Neural cell (in vitro differentiated cells): ENCODE data around the gene KCNJ10. TPM values are rescaled to one million over a fixed set of nuclear protein-coding genes. Genes with fewer than 3 reads are reported as not detected.

ENCODE experiments used
- H2AFZ ChIP-seq: fragments of 200-600, 300-800 bp; sonication (generic), shearing (Covaris generic); 2 replicates; pipeline ENCODE4 v1.6.0; 2014; ENCODE audit warnings: low read depth, mild to moderate bottlenecking, antibody characterized with exemption, low read length, moderate library complexity
- H3F3A ChIP-seq: fragments of 200-600 bp; shearing (Covaris generic); 2 replicates; pipeline ENCODE4 v1.6.1; 2016; ENCODE audit warnings: mild to moderate bottlenecking, moderate library complexity, mixed read lengths, antibody characterized with exemption, low read length; ENCODE audit not compliant: insufficient read depth, poor library complexity, severe bottlenecking
- H3K27ac ChIP-seq: fragments of 200-600, 300-800 bp; sonication (generic), shearing (Covaris generic); 2 replicates; pipeline ENCODE4 v1.5.1; 2014; ENCODE audit warnings: mild to moderate bottlenecking, low read length, moderate library complexity
- H3K27me3 ChIP-seq: fragments of 300-800, 200-600 bp; sonication (generic), shearing (Covaris generic); 2 replicates; pipeline ENCODE4 v1.6.0; 2014; ENCODE audit warnings: mild to moderate bottlenecking, low read depth, low read length, moderate library complexity; ENCODE audit not compliant: insufficient read depth
- H3K36me3 ChIP-seq: fragments of 300-800, 200-600 bp; sonication (generic), shearing (Covaris generic); 2 replicates; pipeline ENCODE4 v1.5.1; 2014; ENCODE audit warnings: mild to moderate bottlenecking, antibody characterized with exemption, low read length, moderate library complexity; ENCODE audit not compliant: insufficient read depth
- H3K4me2 ChIP-seq: fragments of 300-800, 200-600 bp; sonication (generic), shearing (Covaris generic); 2 replicates; pipeline ENCODE4 v1.6.0; 2014; ENCODE audit warnings: mild to moderate bottlenecking, low read length
- H3K4me3 ChIP-seq: fragments of 300-800, 200-600 bp; sonication (generic), shearing (Covaris generic); 2 replicates; pipeline ENCODE4 v1.5.1; 2014; ENCODE audit warnings: mild to moderate bottlenecking, low read length, moderate library complexity
- H3K79me2 ChIP-seq: fragments of 200-600 bp; shearing (Covaris generic); replicated peaks from 2 replicates; pipeline ENCODE4 v1.6.0; 2014; ENCODE audit warnings: mild to moderate bottlenecking, low read length, moderate library complexity; ENCODE audit not compliant: insufficient read depth
- H3K9ac ChIP-seq: fragments of 300-800, 200-600 bp; sonication (generic), shearing (Covaris generic); 2 replicates; pipeline ENCODE4 v1.6.1; 2016; ENCODE audit warnings: mild to moderate bottlenecking, low read length, mixed read lengths
- H3K9me2 ChIP-seq: fragments of 200-600 bp; shearing (Covaris generic); 2 replicates; pipeline ENCODE4 v1.6.1; 2016; ENCODE audit warnings: mild to moderate bottlenecking, low read length, mixed read lengths; ENCODE audit not compliant: insufficient read depth
- H3K9me3 ChIP-seq: fragments of 200-600, 300-800 bp; sonication (generic), shearing (Covaris generic); 2 replicates; pipeline ENCODE4 v1.6.1; 2016; ENCODE audit warnings: mild to moderate bottlenecking, mixed run types, low read length, moderate library complexity, mixed read lengths
- H4K20me1 ChIP-seq: fragments of 200-600 bp; shearing (Covaris generic); 2 replicates; pipeline ENCODE4 v1.6.1; 2016; ENCODE audit warnings: mild to moderate bottlenecking, mixed run types; ENCODE audit not compliant: insufficient read depth
- EP300 ChIP-seq: fragments of 450-650 bp; conservative IDR thresholded peaks from 2 replicates; pipeline ENCODE4 v1.6.1; 2014; ENCODE audit warnings: antibody characterized with exemption, mild to moderate bottlenecking, moderate library complexity; ENCODE audit not compliant: poor library complexity, severe bottlenecking
- EZH2 ChIP-seq: fragments of 200-600, 300-800 bp; shearing (Covaris generic), sonication (generic); IDR thresholded peaks from 2 replicates; pipeline ENCODE4 v1.6.1; 2014; ENCODE audit warnings: antibody characterized with exemption, low read length, borderline replicate concordance, mild to moderate bottlenecking; ENCODE audit not compliant: insufficient read depth, poor library complexity, severe bottlenecking
- MXI1 ChIP-seq: fragments of 450-650 bp; conservative IDR thresholded peaks from 2 replicates; pipeline ENCODE4 v1.6.1; 2014; ENCODE audit warnings: antibody characterized with exemption, mild to moderate bottlenecking; ENCODE audit not compliant: poor library complexity, severe bottlenecking
- POLR2AphosphoS5 ChIP-seq: IDR thresholded peaks from 2 replicates; pipeline ENCODE4 v1.6.1; 2012
- RAD21 ChIP-seq: fragments of 450-650 bp; conservative IDR thresholded peaks from 2 replicates; pipeline ENCODE4 v1.6.1; 2014; ENCODE audit warnings: antibody characterized with exemption, mild to moderate bottlenecking, moderate library complexity
- REST ChIP-seq: IDR thresholded peaks from 2 replicates; pipeline ENCODE4 v1.6.1; 2012; ENCODE audit warnings: borderline replicate concordance
- SMC3 ChIP-seq: fragments of 450-650 bp; conservative IDR thresholded peaks from 2 replicates; pipeline ENCODE4 v1.6.1; 2014; ENCODE audit warnings: antibody characterized with exemption, mild to moderate bottlenecking, moderate library complexity; ENCODE audit not compliant: poor library complexity
- TAF1 ChIP-seq: IDR thresholded peaks from 2 replicates; pipeline ENCODE4 v1.6.1; 2012; ENCODE audit warnings: low read depth
- polyA plus RNA-seq: library from polyadenylated mRNA; depleted of rRNA; stranded (reverse); fragments of >200 nt; gene quantifications from 2 replicates; pipeline ENCODE4 v1.2.3, GENCODE V29; 2014
- TF ChIP-seq, protein P1 (sequence below): fragments of 450-650 bp; IDR thresholded peaks from 2 replicates; pipeline ENCODE4 v1.5.1; 2014; ENCODE audit warnings: antibody characterized with exemption, mild to moderate bottlenecking, moderate library complexity; ENCODE audit not compliant: poor library complexity, severe bottlenecking

The KCNJ10 gene
- polyA plus RNA-seq, 1 donor from 2014 or later = not detected

DNA sequence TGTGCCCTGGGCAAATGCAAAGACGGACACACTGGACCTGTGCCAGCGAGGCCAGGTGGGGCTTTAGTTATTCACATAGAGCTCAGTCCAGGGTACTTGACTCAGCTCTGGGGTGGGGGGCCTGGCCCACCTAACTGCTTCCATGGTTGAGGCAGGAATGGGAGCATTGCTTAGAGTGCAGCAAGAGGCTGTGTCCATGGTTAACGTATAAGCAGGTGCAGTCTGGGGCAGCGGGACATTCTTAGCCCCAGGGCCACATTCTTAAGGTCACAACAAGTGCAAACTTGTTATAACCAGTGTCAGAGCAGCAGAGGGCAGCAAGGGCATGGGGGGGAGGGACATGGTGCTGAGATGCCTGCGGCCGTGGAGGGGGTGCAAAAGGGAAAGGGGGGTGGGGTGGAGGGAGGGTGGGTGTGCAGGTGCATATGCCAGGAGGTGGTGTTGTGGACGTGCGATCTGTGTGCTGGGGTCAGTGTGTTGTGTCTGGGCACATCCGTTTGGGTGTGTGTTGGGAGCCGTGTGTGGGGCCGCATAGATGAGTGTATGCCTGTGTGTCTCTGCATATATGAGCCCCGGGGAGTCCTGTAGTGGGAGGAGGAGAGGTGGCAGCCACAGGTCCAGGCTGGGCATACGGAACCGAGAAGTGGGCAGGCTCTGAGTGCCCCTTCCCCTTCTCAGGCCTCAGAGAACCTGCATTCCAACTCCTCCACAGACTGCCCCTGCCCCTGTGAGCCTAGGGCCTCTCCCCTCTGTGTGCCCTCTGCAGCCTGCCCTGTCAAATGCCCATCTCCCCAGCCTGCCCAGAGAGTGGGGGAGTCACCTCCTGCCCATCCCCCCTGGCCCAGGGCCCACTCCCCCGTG is 8.4 kb downstream of the KCNJ10 start:
- no peak overlapping the region for H3K4me2 ChIP-seq
- H3K27ac ChIP-seq = no peak overlapping the region
- H3K27me3 ChIP-seq = no peaks in the 10 kb centered on the region
- no peaks in the 10 kb centered on the region for H3K9me2 ChIP-seq
- H3K79me2 ChIP-seq = no peaks in the 10 kb centered on the region
- H3K36me3 ChIP-seq = no peaks in the 10 kb centered on the region
- H3K9ac ChIP-seq = no peak overlapping the region
- H3F3A ChIP-seq = no peaks in the 10 kb centered on the region
- H2AFZ ChIP-seq = no peak overlapping the region
- no peaks in the 10 kb centered on the region for H3K9me3 ChIP-seq
- H4K20me1 ChIP-seq = no peaks in the 10 kb centered on the region
- no peak overlapping the region for H3K4me3 ChIP-seq
- TF ChIP-seq MXI1 = no peak
- TF ChIP-seq, protein P1, sequence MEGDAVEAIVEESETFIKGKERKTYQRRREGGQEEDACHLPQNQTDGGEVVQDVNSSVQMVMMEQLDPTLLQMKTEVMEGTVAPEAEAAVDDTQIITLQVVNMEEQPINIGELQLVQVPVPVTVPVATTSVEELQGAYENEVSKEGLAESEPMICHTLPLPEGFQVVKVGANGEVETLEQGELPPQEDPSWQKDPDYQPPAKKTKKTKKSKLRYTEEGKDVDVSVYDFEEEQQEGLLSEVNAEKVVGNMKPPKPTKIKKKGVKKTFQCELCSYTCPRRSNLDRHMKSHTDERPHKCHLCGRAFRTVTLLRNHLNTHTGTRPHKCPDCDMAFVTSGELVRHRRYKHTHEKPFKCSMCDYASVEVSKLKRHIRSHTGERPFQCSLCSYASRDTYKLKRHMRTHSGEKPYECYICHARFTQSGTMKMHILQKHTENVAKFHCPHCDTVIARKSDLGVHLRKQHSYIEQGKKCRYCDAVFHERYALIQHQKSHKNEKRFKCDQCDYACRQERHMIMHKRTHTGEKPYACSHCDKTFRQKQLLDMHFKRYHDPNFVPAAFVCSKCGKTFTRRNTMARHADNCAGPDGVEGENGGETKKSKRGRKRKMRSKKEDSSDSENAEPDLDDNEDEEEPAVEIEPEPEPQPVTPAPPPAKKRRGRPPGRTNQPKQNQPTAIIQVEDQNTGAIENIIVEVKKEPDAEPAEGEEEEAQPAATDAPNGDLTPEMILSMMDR = no peak
- TF ChIP-seq SMC3 = no peak
- no peak for TF ChIP-seq EZH2
- TF ChIP-seq REST = no peak
- no peak for TF ChIP-seq TAF1
- no peak for TF ChIP-seq RAD21
- TF ChIP-seq EP300 = no peak
- TF ChIP-seq POLR2AphosphoS5 = no peak

DNA sequence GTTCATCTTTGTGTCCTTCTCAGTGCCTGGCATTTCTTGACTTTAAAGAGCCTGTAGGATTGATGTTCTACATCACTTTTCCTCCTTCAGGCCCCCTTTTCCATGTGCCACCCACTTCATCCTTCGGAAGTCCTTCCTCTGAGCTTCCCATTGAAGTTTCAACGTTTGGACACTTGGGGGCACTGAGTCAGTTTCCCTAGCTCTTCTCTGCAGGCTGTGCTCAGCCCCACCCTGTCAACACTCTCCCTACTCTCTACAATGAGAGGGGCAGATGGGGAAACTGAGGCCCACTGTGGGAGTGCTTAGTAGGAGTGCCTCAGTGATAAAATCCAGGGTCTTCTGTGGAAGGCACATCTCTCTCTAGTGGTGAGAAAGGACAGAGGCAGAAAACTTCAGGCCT is 11.9 kb downstream of the KCNJ10 start:
- no peaks in the 10 kb centered on the region for H3K9me2 ChIP-seq
- H3K4me2 ChIP-seq = no peak overlapping the region
- H4K20me1 ChIP-seq = no peaks in the 10 kb centered on the region
- H3K79me2 ChIP-seq = no peaks in the 10 kb centered on the region
- H3K9me3 ChIP-seq = no peaks in the 10 kb centered on the region
- no peak overlapping the region for H3K4me3 ChIP-seq
- no peaks in the 10 kb centered on the region for H3F3A ChIP-seq
- H3K27ac ChIP-seq = no peak overlapping the region
- TF ChIP-seq TAF1 (no peak), MXI1 (no peak), EP300 (no peak), SMC3 (no peak), REST (no peak), EZH2 (no peak), RAD21 (no peak), POLR2AphosphoS5 (no peak)
- TF ChIP-seq, protein P1 = no peak
- H3K36me3 ChIP-seq = no peaks in the 10 kb centered on the region
- no peak overlapping the region for H2AFZ ChIP-seq
- H3K9ac ChIP-seq = no peak overlapping the region
- H3K27me3 ChIP-seq = no peaks in the 10 kb centered on the region
